Measurements from ENCODE around the gene MARF1. TPM values are rescaled to one million over a fixed set of nuclear protein-coding genes. Genes with fewer than 3 reads are reported as not detected.

MARF1 gene
- total and polyA plus RNA-seq, 9 donors, result 23.1 to 95.7 (median 71.8) TPM

GRCh38 chr16:15631730-15632409 is 11.1 kb downstream of the MARF1 start:
- intact Hi-C loops (cut with DNase I), result no loop called here
- H3K9me3 ChIP-seq, result no peaks in the 10 kb centered on the region
- no peaks in the 10 kb centered on the region for H3K4me1 ChIP-seq (ENCODE audit: insufficient read depth)
- TF ChIP-seq EP300 (IDR thresholded peaks at IDR 0.05), result no peak
- TF ChIP-seq, protein P1, sequence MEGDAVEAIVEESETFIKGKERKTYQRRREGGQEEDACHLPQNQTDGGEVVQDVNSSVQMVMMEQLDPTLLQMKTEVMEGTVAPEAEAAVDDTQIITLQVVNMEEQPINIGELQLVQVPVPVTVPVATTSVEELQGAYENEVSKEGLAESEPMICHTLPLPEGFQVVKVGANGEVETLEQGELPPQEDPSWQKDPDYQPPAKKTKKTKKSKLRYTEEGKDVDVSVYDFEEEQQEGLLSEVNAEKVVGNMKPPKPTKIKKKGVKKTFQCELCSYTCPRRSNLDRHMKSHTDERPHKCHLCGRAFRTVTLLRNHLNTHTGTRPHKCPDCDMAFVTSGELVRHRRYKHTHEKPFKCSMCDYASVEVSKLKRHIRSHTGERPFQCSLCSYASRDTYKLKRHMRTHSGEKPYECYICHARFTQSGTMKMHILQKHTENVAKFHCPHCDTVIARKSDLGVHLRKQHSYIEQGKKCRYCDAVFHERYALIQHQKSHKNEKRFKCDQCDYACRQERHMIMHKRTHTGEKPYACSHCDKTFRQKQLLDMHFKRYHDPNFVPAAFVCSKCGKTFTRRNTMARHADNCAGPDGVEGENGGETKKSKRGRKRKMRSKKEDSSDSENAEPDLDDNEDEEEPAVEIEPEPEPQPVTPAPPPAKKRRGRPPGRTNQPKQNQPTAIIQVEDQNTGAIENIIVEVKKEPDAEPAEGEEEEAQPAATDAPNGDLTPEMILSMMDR (IDR thresholded peaks at IDR 0.05), result no peak
- TF ChIP-seq POLR2A (IDR thresholded peaks at IDR 0.05), result no peak
- DNase-seq, result no peak
- WGBS, 3 donors, result 96% methylated on average over 2 of the region's 2 CpGs
- H3K36me3 ChIP-seq, result no peaks in the 10 kb centered on the region
- no peak overlapping the region for H3K4me3 ChIP-seq
- H3K27ac ChIP-seq, result no peak overlapping the region
- H3K27me3 ChIP-seq, result no peaks in the 10 kb centered on the region

DNA sequence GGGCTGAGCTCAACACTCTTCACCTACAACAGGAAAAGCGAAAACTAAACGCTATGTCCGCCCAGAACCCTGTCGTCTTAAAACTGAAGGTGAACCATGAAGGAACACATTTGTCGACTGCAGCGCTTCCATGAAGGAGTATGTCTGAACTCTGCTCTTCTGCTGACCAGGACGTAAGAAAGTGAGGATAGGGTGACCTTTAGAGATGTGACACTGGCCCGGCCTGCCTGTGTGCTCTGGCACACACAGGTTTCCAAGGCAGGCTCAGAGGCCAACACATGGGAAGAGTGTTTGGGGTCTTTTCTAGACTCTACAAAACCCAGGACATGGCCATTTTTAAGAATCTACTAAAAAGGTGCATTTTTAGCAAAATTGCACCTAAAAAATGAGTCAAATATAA is 21.1 kb downstream of the MARF1 start:
- TF ChIP-seq, protein P1 (IDR thresholded peaks at IDR 0.05), result no peak
- TF ChIP-seq POLR2A (IDR thresholded peaks at IDR 0.05), result no peak
- no peak for TF ChIP-seq EP300 (IDR thresholded peaks at IDR 0.05)
- no peaks in the 10 kb centered on the region for H3K9me3 ChIP-seq
- intact Hi-C loops (cut with DNase I), result no loop called here
- no peak overlapping the region for H3K4me3 ChIP-seq
- no peaks in the 10 kb centered on the region for H3K27me3 ChIP-seq
- no peaks in the 10 kb centered on the region for H3K36me3 ChIP-seq
- no peak overlapping the region for H3K27ac ChIP-seq
- H3K4me1 ChIP-seq (ENCODE audit: insufficient read depth), result no peaks in the 10 kb centered on the region
- no peak for DNase-seq
- 79 to 85% (median 82%) methylated on average over 8 of the region's 8 CpGs for WGBS, 3 donors

DNA sequence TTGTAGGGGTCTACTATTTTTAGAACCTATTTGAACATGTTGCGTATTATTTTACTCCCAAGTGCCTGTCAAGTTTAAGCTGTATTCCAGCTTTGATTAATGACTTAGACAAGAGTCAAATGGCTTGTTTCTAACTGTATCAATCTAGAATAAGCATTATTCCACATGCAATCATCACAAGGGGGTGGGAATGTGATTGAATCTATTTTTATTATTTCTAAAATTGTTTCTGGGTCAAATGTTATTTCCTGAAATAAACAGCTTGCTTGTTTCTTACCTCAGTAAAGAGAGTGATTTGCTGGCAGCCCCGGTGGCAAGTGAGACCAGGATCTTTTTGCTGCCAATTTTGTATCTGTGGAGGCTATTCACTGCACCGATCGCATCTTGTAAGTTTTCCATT is 21.5 kb downstream of the MARF1 start:
- H3K27ac ChIP-seq, result no peak overlapping the region
- H3K9me3 ChIP-seq, result no peaks in the 10 kb centered on the region
- H3K36me3 ChIP-seq, result no peaks in the 10 kb centered on the region
- H3K4me1 ChIP-seq (ENCODE audit: insufficient read depth), result no peaks in the 10 kb centered on the region
- no peak overlapping the region for H3K4me3 ChIP-seq
- 65 to 73% (median 65%) methylated on average over 4 of the region's 4 CpGs for WGBS, 3 donors
- DNase-seq, result no peak
- intact Hi-C loops (cut with DNase I), result no loop called here
- no peaks in the 10 kb centered on the region for H3K27me3 ChIP-seq
- TF ChIP-seq EP300 (IDR thresholded peaks at IDR 0.05) (no peak), POLR2A (IDR thresholded peaks at IDR 0.05) (no peak)
- TF ChIP-seq, protein P1 (IDR thresholded peaks at IDR 0.05), result no peak

DNA sequence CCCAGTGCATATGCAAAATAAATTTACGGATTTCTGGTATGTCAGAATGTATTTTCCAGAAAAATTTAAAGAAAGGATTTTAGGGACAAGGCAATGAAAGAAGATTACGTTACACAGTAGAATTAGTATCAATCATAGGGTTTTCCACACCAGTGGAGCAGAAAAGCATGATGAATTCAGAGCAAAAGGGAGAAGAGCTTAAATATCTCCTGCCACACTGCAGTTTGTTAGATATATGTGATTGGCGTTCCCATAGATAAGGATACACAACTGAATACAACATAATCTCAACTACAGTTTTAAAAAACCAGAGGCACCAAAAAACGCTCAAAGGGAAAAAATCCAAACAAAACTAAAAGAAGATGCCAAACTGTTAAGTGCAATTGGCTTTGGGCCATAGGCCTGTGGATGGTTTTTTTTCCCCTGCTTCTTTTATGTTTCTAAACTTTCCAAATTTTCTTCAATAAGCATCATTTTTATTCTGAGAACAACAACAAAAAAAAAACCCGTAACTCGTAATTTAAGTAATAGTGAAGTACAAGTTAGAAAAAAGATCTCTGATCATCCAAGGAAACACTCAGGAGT is 22.3 kb downstream of the MARF1 start:
- no peak for DNase-seq
- TF ChIP-seq EP300 (IDR thresholded peaks at IDR 0.05) (no peak), POLR2A (IDR thresholded peaks at IDR 0.05) (no peak)
- TF ChIP-seq, protein P1 (IDR thresholded peaks at IDR 0.05), result no peak
- Histone ChIP-seq H3K9me3 (no peaks in the 10 kb centered on the region), H3K4me1 (ENCODE audit: insufficient read depth) (no peaks in the 10 kb centered on the region), H3K4me3 (no peak overlapping the region), H3K36me3 (no peaks in the 10 kb centered on the region), H3K27ac (no peak overlapping the region), H3K27me3 (no peaks in the 10 kb centered on the region)
- intact Hi-C loops (cut with DNase I), result no loop called here
- 59 to 65% (median 60%) methylated on average over 6 of the region's 6 CpGs for WGBS, 3 donors
